ENCODE measurements around the gene PITPNM3.

The PITPNM3 gene

DNA sequence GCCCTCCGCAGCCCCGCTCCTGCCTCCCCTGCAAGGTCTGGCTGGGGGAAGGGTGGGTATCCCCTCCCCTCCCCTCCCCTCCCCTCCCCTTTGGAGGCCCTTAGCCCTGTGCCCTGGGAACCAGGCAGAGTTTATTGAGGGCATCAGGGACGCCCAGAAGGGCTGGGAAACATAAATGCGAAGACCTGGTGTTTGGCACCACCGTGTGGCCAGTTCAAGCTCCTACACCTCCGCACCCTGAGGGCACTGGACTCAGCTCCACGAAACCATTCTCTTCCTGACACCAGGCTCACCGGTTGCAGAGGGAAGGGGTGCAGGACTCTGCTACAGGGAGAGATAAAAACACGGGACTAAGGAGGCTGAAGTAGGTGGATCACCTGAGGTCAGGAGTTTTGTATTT, 120.4 kb downstream of the PITPNM3 start:
- DNase-seq = peak; percentile 31

GRCh38 chr17:6435051-6435450, 121.3 kb downstream of the PITPNM3 start, which contains the start of gene AIPL1:
Gene AIPL1, minus strand, starts transcription at chr17:6435121. Its CDS starts 17 bp downstream, at chr17:6435104.
- DNase-seq = no peak

DNA sequence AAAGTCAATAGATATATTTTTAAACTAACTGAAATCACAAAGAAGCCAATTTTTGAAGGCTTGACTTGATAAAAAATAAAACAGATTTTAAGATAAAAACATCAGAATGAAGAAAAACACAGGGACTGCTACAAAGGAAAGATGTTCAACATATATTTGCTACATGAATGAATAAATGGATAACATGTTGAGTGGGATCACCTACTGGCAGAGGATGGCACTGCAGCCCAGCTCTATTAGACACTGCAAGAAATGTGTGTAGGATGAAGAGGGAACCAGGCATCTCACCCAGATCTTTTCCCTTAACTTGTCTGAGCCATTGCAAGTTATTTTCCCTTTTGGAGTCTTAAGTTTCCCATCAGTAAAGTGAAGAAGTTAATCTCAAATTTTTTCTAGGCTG, 125.6 kb downstream of the PITPNM3 start:
- DNase-seq = no peak

DNA sequence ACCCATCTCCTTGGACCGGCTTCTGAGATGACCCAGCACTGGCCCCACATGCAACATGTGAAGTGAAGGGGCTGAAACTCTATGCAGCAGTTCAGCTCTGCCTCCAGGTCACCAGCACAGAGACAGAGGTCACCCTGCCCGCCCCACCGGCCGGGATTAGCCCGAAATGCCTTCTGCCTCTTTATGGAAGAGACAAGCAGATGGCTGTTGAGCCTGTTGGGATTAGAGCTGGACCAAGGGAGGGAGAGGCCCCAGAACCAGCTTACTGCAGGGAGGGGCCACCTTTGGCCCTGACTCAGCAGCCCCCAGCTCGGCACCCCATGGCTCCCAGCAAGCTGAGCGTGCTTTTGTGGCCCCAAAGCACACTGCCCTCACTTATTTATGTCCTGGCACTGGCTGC, 127.1 kb downstream of the PITPNM3 start:
- DNase-seq = no peak

GRCh38 chr17:6428207-6428965, 128.0 kb downstream of the PITPNM3 start:
- no peak for DNase-seq

GRCh38 chr17:6427279-6427781, 129.0 kb downstream of the PITPNM3 start:
- no peak for DNase-seq

DNA sequence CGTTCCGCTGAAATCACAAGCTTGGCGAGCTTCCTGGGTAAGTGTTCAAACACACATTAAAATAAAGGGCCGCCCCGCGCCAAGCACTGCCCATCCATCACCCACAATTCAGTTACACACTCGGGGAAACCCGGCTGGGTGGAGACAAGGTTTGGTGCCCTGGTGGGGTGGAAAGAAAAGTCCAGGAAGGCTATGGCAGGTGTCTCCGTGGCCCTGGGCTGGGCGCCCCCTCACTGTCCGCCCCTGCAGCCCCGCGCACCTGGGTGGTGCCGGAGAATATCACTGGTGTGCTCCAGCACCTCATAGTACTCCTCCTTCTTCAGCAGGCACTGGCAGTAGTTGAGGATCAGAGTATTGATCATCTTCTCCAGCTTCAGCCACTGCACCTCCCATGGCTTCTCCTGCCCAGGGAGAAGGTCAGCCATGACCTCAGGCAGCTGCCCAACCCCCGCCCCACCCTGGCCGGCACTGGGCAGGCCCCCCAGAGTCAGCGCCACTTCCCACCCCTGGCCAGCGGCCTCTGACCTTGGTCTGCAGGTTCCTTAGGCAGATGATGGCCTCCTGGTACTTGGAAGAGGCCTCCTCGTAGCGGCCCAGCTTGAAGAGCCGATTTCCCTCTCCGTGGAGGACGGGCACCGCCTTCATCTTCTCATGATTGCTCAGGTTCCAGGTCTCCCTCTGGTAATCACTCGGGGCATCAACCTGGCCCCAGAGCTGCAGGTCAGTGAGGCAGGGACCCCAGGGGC, 129.8 kb downstream of the PITPNM3 start:
- DNase-seq = no peak

GRCh38 chr17:6425407-6425806, 130.9 kb downstream of the PITPNM3 start:
- no peak for DNase-seq

DNA sequence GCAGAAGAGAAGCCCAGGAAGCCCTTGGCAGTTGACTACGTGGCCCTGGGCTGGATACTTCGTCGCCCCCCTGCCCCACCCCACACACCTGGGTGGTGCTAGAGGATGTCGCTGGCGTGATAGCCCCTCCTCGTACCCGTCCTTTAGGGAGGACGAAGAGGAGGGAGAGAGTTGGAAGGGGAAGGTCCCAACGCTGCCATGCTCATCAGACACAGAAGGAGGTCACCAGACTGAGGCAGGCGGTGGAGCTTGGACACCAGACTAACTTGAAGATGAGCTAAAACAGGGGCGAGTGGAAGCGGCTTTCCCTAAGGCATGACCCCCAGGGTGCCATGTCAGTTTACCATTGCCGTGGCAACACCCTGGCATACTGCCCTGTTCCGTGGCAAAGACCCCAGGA, 132.4 kb downstream of the PITPNM3 start:
- DNase-seq = no peak

DNA sequence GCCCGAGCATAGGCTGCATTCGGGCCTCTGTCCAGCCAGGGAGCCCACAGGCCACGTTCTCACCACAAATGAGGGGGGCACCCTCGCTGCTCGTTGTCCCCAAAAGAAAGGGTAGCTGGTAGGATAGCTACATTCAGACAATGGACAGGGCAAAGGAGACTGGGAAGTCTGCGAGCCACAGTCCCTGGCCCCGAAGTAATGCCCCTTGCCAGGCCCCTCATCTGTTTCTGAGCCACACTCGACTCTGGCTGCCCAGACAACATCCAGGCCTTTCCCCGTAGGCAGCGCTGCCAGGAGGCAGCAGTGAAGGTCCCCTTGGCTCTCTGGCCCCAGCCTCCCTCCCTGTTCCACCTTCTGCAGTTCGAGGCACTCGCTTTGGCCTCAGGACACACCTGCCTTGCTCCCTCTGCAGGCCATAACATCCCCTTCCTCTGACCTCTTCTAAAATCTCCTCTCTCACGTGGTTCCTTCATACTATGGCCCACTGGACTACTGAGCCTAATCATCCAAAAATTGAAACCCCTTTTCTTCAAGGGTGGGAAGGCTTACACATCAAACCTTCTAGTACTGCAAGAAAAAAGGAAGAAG, 133.6 kb downstream of the PITPNM3 start:
- DNase-seq = no peak

DNA sequence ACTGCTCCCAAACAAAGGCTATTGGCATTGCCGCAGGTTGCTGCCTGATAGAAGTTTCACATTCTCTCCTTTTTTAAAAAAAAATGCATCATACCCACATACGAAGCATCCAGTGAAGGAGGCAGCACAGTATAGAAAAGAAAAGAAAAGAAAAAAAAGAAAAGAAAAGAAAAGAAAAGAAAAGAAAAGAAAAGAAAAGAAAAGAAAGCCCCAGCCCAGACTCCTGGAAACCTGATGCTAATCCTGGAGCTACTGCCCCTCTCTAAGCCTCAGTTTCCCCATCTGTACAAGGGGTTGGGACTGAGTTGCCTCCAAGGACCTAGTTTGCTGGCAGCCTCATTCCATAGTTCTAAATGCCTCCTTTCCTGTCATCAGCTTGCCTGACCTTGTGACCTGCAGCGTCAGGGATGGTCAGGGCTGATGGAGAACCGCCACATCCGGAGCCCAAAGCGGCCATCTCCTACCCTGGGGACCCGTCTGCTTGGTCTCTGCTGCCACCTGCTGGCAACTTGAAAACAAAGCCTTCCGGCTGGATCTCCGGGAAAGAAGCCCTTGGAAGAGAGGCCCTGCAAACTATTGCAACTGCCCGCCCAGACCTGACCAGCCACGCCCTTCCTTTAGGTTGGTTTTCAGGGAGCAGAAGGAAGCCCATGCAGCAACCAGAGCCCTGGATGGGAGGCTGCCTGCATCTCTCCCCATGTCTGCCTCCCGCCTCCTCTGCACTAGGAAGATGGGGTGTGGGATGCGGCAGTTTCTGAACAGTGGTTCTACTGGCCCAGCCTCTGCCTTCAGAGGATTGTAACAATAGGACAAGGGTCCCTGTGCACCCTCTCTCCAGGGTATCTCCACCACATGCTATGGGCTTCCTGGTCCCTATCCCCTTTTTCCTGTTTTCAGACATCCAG, 134.4 kb downstream of the PITPNM3 start:
- peak; percentile 23 for DNase-seq

- no peak for DNase-seq
These were observed 136.1 kb downstream of the PITPNM3 start for GRCh38 chr17:6420173-6420641.

DNA sequence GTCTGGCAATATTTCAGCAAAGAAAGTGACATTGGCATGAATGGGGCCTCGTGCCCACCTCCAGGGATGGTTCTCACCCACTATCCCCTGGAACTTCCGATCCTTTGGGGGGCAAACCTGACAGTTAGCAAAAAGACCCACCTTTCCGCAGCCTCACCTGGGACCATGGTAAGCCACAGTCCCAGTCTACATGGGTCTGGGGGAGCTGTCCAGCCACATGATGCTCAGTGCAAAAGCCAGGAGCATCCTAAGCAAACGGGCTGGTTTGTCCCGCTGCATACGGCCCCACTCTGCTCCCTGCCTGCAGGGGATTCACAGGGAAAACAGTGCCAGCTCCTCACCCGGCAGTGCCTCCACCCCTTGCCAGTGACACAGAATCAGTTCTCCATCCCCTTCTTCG, 140.7 kb downstream of the PITPNM3 start:
- DNase-seq = no peak

DNA sequence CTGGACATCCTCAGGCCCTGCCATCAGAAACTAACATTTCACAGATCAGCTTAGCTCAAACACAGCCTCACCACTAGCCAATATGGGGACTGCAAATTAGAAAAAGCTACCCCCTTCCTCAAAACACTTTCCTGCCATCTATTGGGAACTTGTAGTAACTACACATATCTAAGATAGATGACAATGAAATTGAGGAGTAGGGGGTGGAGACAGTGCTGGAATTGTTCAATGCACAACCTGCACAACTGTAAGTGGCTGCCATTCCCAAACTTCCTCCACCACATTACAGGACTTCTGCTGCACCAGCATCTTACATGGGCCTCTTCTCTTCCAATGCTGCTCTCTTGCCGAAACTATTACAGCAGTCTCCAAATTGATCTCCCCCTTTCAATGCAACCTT, 143.3 kb downstream of the PITPNM3 start:
- peak; percentile 34 for DNase-seq

- DNase-seq = no peak
These were observed 147.6 kb downstream of the PITPNM3 start for GRCh38 chr17:6408735-6409134.

DNA sequence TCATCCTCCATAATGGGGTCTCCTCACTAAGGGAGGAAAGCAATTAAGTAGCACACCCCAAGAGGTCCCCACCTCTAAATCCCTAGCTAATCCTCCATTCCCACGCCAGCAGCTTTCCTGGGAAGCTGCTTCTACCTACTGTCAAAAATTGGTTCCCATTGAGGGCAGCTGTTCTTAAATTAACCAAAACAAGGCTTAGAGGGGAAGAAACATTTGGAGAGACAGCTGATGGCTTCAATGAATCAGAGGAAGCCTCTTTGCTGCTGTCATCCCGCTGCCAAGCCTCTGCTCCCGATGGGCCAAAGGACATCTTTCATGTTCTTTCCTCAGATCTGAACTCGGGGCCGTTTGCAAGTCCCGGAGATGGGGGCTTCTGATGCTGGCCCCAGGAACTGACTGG, 148.1 kb downstream of the PITPNM3 start:
- no peak for DNase-seq

DNA sequence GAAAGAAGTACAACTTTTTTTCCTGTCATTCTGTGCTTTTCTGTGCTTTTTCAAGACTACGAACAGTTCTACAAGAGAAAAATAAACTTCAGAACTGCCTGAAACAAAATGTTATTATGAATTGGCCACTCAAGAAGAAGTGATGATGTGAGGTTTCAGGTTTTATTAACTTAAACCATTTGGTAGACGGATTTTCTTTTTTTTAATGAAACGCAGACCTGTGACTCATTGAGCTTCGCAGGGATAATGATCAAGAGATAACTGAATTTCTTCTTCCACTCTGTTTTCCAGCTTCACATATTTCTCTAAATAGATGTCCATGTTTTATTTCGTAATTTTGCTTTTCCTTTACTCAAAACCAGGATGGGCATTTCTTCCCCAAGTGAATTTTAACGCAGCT, 154.1 kb downstream of the PITPNM3 start:
- no peak for DNase-seq

All from NCI-H1092 treated with DMSO at 0.1 percent for 48 hours (cell line).